ENCODE data around the gene ZDHHC13.
"Not testable (repeated sequence)": the region's sequence is repeated elsewhere in the genome, so short reads cannot be mapped to it uniquely, and the experiment has no call there.

Gene ZDHHC13

GRCh38 chr11:19121646-19122045 lies 4.7 kb downstream of the ZDHHC13 start:
- Histone ChIP-seq H3K27ac (ENCODE audit: insufficient read depth, low read depth, low read length, poor library complexity, severe bottlenecking) (no peak overlapping the region), H3K4me3 (ENCODE audit: insufficient read depth, low read depth, low read length) (no peak overlapping the region), H3K27me3 (ENCODE audit: control insufficient read depth, insufficient read depth, low read length, poor library complexity, severe bottlenecking) (no peaks in the 10 kb centered on the region), H3K9me3 (ENCODE audit: control insufficient read depth, low read length) (no peaks in the 10 kb centered on the region), H3K4me1 (ENCODE audit: control insufficient read depth, insufficient read depth, low read length) (no peaks in the 10 kb centered on the region), H3K36me3 (ENCODE audit: control insufficient read depth, insufficient read depth, low read length) (no peaks in the 10 kb centered on the region)
- WGBS, 2 experiments = 87 to 88% methylated on average over 1 to 2 of the region's 2 CpGs

GRCh38 chr11:19122960-19123615 lies 6.1 kb downstream of the ZDHHC13 start:
- H3K36me3 ChIP-seq (ENCODE audit: control insufficient read depth, insufficient read depth, low read length) = no peaks in the 10 kb centered on the region
- 92 to 96% methylated on average over 5 to 7 of the region's 7 CpGs for WGBS, 2 experiments
- no peak overlapping the region for H3K4me3 ChIP-seq (ENCODE audit: insufficient read depth, low read depth, low read length)

GRCh38 chr11:19126562-19127325 lies 9.8 kb downstream of the ZDHHC13 start:
- WGBS, 2 experiments = 82 to 89% methylated on average over 4 of the region's 4 CpGs

More at GRCh38 chr11:19122960-19123615, 6.1 kb downstream of the ZDHHC13 start:
- Histone ChIP-seq H3K4me1 (ENCODE audit: control insufficient read depth, insufficient read depth, low read length) (no peaks in the 10 kb centered on the region), H3K9me3 (ENCODE audit: control insufficient read depth, low read length) (no peaks in the 10 kb centered on the region), H3K27me3 (ENCODE audit: control insufficient read depth, insufficient read depth, low read length, poor library complexity, severe bottlenecking) (no peaks in the 10 kb centered on the region), H3K27ac (ENCODE audit: insufficient read depth, low read depth, low read length, poor library complexity, severe bottlenecking) (no peak overlapping the region)

GRCh38 chr11:19134004-19134403 lies 17.0 kb downstream of the ZDHHC13 start:
- Histone ChIP-seq H3K36me3 (ENCODE audit: control insufficient read depth, insufficient read depth, low read length) (no peaks in the 10 kb centered on the region), H3K9me3 (ENCODE audit: control insufficient read depth, low read length) (no peaks in the 10 kb centered on the region), H3K4me3 (ENCODE audit: insufficient read depth, low read depth, low read length) (no peak overlapping the region), H3K27me3 (ENCODE audit: control insufficient read depth, insufficient read depth, low read length, poor library complexity, severe bottlenecking) (no peaks in the 10 kb centered on the region), H3K4me1 (ENCODE audit: control insufficient read depth, insufficient read depth, low read length) (no peaks in the 10 kb centered on the region), H3K27ac (ENCODE audit: insufficient read depth, low read depth, low read length, poor library complexity, severe bottlenecking) (no peak overlapping the region)
- 93 to 100% methylated on average over 1 of the region's 1 CpG for WGBS, 2 experiments

More at GRCh38 chr11:19126562-19127325, 9.8 kb downstream of the ZDHHC13 start:
- H3K9me3 ChIP-seq (ENCODE audit: control insufficient read depth, low read length); H3K27me3 ChIP-seq (ENCODE audit: control insufficient read depth, insufficient read depth, low read length, poor library complexity, severe bottlenecking); H3K4me3 ChIP-seq (ENCODE audit: insufficient read depth, low read depth, low read length); H3K27ac ChIP-seq (ENCODE audit: insufficient read depth, low read depth, low read length, poor library complexity, severe bottlenecking); H3K4me1 ChIP-seq (ENCODE audit: control insufficient read depth, insufficient read depth, low read length); H3K36me3 ChIP-seq (ENCODE audit: control insufficient read depth, insufficient read depth, low read length): not testable (repeated sequence)

DNA sequence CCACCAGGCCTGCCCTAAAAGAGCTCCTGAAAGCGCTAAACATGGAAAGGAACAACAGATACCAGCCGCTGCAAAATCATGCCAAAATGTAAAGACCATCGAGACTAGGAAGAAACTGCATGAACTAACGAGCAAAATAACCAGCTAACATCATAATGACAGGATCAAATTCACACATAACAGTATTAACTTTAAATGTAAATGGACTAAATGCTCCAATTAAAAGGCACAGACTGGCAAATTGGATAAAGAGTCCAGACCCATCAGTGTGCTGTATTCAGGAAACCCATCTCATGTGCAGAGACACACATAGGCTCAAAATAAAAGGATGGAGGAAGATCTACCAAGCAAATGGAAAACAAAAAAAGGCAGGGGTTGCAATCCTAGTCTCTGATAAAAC lies 19.9 kb downstream of the ZDHHC13 start:
- H3K4me1 ChIP-seq (ENCODE audit: control insufficient read depth, insufficient read depth, low read length); H3K36me3 ChIP-seq (ENCODE audit: control insufficient read depth, insufficient read depth, low read length); H3K27me3 ChIP-seq (ENCODE audit: control insufficient read depth, insufficient read depth, low read length, poor library complexity, severe bottlenecking); H3K4me3 ChIP-seq (ENCODE audit: insufficient read depth, low read depth, low read length); H3K27ac ChIP-seq (ENCODE audit: insufficient read depth, low read depth, low read length, poor library complexity, severe bottlenecking); H3K9me3 ChIP-seq (ENCODE audit: control insufficient read depth, low read length): not testable (repeated sequence)
- 96 to 98% methylated on average over 2 of the region's 4 CpGs for WGBS, 2 experiments

DNA sequence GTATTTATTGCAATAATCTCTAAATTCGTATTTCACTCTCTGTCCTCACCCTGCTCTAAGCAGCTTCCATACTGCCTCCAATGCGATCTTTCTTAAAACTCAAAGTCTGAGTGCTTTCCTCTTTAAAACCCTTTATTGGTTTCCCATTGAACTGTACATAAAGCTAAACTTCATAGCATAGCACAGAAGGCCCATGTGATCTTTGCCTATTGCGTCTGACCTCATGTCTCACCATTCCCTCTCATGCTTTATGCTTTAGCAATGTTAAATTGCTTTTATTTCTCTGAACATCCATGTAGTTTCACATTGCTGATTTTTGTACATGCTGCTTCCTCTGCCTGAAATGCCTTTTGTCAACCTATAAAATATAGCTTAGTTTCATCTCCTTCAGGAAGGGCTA lies 28.4 kb downstream of the ZDHHC13 start:
- H3K27me3 ChIP-seq (ENCODE audit: control insufficient read depth, insufficient read depth, low read length, poor library complexity, severe bottlenecking) = no peaks in the 10 kb centered on the region
- H3K9me3 ChIP-seq (ENCODE audit: control insufficient read depth, low read length) = no peaks in the 10 kb centered on the region
- no peak overlapping the region for H3K27ac ChIP-seq (ENCODE audit: insufficient read depth, low read depth, low read length, poor library complexity, severe bottlenecking)
- H3K36me3 ChIP-seq (ENCODE audit: control insufficient read depth, insufficient read depth, low read length) = no peaks in the 10 kb centered on the region
- H3K4me1 ChIP-seq (ENCODE audit: control insufficient read depth, insufficient read depth, low read length) = no peaks in the 10 kb centered on the region
- 61% methylated on average over 3 of the region's 3 CpGs for WGBS, 2 experiments
- no peak overlapping the region for H3K4me3 ChIP-seq (ENCODE audit: insufficient read depth, low read depth, low read length)

GRCh38 chr11:19156892-19157291 lies 39.9 kb downstream of the ZDHHC13 start:
- Histone ChIP-seq H3K9me3 (ENCODE audit: control insufficient read depth, low read length) (no peaks in the 10 kb centered on the region), H3K4me1 (ENCODE audit: control insufficient read depth, insufficient read depth, low read length) (no peaks in the 10 kb centered on the region), H3K27me3 (ENCODE audit: control insufficient read depth, insufficient read depth, low read length, poor library complexity, severe bottlenecking) (no peaks in the 10 kb centered on the region), H3K4me3 (ENCODE audit: insufficient read depth, low read depth, low read length) (no peak overlapping the region), H3K36me3 (ENCODE audit: control insufficient read depth, insufficient read depth, low read length) (peaks cover 8% of the 10 kb centered on the region), H3K27ac (ENCODE audit: insufficient read depth, low read depth, low read length, poor library complexity, severe bottlenecking) (no peak overlapping the region)
- 55 to 57% methylated on average over 3 of the region's 3 CpGs for WGBS, 2 experiments

- H3K36me3 ChIP-seq (ENCODE audit: control insufficient read depth, insufficient read depth, low read length) = peaks cover 7% of the 10 kb centered on the region
- no peaks in the 10 kb centered on the region for H3K4me1 ChIP-seq (ENCODE audit: control insufficient read depth, insufficient read depth, low read length)
- no peak overlapping the region for H3K27ac ChIP-seq (ENCODE audit: insufficient read depth, low read depth, low read length, poor library complexity, severe bottlenecking)
- no peaks in the 10 kb centered on the region for H3K27me3 ChIP-seq (ENCODE audit: control insufficient read depth, insufficient read depth, low read length, poor library complexity, severe bottlenecking)
- H3K9me3 ChIP-seq (ENCODE audit: control insufficient read depth, low read length) = no peaks in the 10 kb centered on the region
- no peak overlapping the region for H3K4me3 ChIP-seq (ENCODE audit: insufficient read depth, low read depth, low read length)
- 93 to 96% methylated on average over 6 of the region's 6 CpGs for WGBS, 2 experiments
These were observed 43.9 kb downstream of the ZDHHC13 start for GRCh38 chr11:19160847-19161246.

GRCh38 chr11:19161651-19162050 lies 44.7 kb downstream of the ZDHHC13 start:
- Histone ChIP-seq H3K36me3 (ENCODE audit: control insufficient read depth, insufficient read depth, low read length) (peaks cover 7% of the 10 kb centered on the region), H3K9me3 (ENCODE audit: control insufficient read depth, low read length) (no peaks in the 10 kb centered on the region)
- WGBS, 2 experiments = 94% methylated on average over 2 of the region's 2 CpGs

DNA sequence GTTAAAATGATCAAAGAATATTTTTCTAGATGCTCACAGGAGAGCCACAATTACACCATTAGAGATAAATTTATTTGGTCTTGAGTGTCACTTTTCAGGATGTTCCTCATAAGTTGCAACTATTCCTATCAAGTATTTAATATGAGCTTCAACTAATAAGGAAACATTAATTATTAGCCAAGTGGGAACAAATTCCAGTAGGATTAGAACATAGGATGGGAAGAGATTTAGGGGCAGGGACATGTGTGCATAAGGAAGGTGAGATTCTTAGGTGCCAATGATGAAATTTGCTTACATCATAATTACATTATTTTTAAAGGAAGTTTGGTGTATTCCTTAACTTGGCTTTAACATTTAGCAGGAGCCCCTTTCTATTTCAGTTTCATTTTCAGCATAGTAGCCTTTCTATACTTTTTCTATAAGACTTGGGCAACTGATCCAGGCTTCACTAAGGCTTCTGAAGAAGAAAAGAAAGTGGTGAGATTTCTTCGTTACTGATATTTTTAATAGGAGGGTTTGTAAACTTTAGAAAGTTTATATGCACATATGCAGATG lies 46.1 kb downstream of the ZDHHC13 start:
- H3K9me3 ChIP-seq (ENCODE audit: control insufficient read depth, low read length) = no peaks in the 10 kb centered on the region
- no peak overlapping the region for H3K4me3 ChIP-seq (ENCODE audit: insufficient read depth, low read depth, low read length)
- 92 to 100% methylated on average over 1 of the region's 1 CpG for WGBS, 2 experiments
- H3K27me3 ChIP-seq (ENCODE audit: control insufficient read depth, insufficient read depth, low read length, poor library complexity, severe bottlenecking) = no peaks in the 10 kb centered on the region
- no peaks in the 10 kb centered on the region for H3K4me1 ChIP-seq (ENCODE audit: control insufficient read depth, insufficient read depth, low read length)
- H3K27ac ChIP-seq (ENCODE audit: insufficient read depth, low read depth, low read length, poor library complexity, severe bottlenecking) = no peak overlapping the region
- H3K36me3 ChIP-seq (ENCODE audit: control insufficient read depth, insufficient read depth, low read length) = peaks cover 7% of the 10 kb centered on the region

More at GRCh38 chr11:19161651-19162050, 44.7 kb downstream of the ZDHHC13 start:
- Histone ChIP-seq H3K27ac (ENCODE audit: insufficient read depth, low read depth, low read length, poor library complexity, severe bottlenecking) (no peak overlapping the region), H3K4me3 (ENCODE audit: insufficient read depth, low read depth, low read length) (no peak overlapping the region), H3K27me3 (ENCODE audit: control insufficient read depth, insufficient read depth, low read length, poor library complexity, severe bottlenecking) (no peaks in the 10 kb centered on the region), H3K4me1 (ENCODE audit: control insufficient read depth, insufficient read depth, low read length) (no peaks in the 10 kb centered on the region)
